ENCODE measurements around the gene ST8SIA4.
"Not testable (repeated sequence)": the region's sequence is repeated elsewhere in the genome, so short reads cannot be mapped to it uniquely, and the experiment has no call there.

Gene ST8SIA4

GRCh38 chr5:100787648-100788047 is 115.4 kb downstream of the ST8SIA4 start:
- no peak for TF ChIP-seq CTCF (IDR thresholded peaks at IDR 0.05)
- Mint-ChIP-seq H3K9me3 (peaks cover 21% of the 10 kb centered on the region), H3K4me3 (no peak overlapping the region), H3K4me1 (peaks cover 8% of the 10 kb centered on the region), H3K36me3 (ENCODE audit: low read depth) (no peaks in the 10 kb centered on the region), H3K27me3 (ENCODE audit: low read depth, poor library complexity) (no peaks in the 10 kb centered on the region), H3K27ac (no peak overlapping the region)
- DNase-seq: no peak

GRCh38 chr5:100785536-100785935 is 117.5 kb downstream of the ST8SIA4 start:
- not testable (repeated sequence) for H3K36me3 Mint-ChIP-seq (ENCODE audit: low read depth); H3K27me3 Mint-ChIP-seq (ENCODE audit: low read depth, poor library complexity); H3K4me3 Mint-ChIP-seq; H3K4me1 Mint-ChIP-seq; DNase-seq; H3K27ac Mint-ChIP-seq
- H3K9me3 Mint-ChIP-seq: peaks cover 21% of the 10 kb centered on the region

DNA sequence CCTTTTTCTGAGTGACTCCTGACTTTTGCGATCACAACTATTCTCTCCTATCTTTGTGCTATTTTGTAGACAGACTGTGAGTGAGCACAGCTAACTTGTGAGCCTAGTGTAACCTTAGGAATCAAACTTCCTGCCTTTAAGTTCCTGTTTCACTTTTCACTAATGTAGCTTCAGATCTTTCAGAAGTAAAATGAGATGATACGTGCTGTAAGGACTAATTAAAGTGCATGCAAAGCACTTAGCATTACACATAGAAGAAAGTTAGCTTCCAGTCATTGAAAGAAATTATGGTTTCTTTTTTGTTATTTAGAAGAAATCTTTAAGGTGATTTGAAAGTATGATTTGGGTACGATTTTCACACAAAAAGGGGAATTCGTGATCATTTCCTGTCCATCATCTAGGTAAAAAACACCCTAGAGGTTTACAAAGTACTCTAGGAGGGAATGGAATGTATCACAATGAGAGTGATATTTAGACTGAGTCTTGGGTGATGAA is 122.7 kb downstream of the ST8SIA4 start:
- no peaks in the 10 kb centered on the region for H3K36me3 Mint-ChIP-seq (ENCODE audit: low read depth)
- H3K9me3 Mint-ChIP-seq: peaks cover 18% of the 10 kb centered on the region
- H3K4me1 Mint-ChIP-seq: peaks cover 8% of the 10 kb centered on the region
- no peaks in the 10 kb centered on the region for H3K27me3 Mint-ChIP-seq (ENCODE audit: low read depth, poor library complexity)
- no peak overlapping the region for H3K27ac Mint-ChIP-seq
- TF ChIP-seq CTCF (IDR thresholded peaks at IDR 0.05): no peak
- H3K4me3 Mint-ChIP-seq: no peak overlapping the region
- no peak for DNase-seq

- Mint-ChIP-seq H3K4me1 (peaks cover 8% of the 10 kb centered on the region), H3K9me3 (peaks cover 16% of the 10 kb centered on the region), H3K36me3 (ENCODE audit: low read depth) (no peaks in the 10 kb centered on the region), H3K4me3 (no peak overlapping the region), H3K27ac (no peak overlapping the region), H3K27me3 (ENCODE audit: low read depth, poor library complexity) (no peaks in the 10 kb centered on the region)
- no peak for DNase-seq
- no peak for TF ChIP-seq CTCF (IDR thresholded peaks at IDR 0.05)
Observed at GRCh38 chr5:100779669-100780375, 123.3 kb downstream of the ST8SIA4 start.

DNA sequence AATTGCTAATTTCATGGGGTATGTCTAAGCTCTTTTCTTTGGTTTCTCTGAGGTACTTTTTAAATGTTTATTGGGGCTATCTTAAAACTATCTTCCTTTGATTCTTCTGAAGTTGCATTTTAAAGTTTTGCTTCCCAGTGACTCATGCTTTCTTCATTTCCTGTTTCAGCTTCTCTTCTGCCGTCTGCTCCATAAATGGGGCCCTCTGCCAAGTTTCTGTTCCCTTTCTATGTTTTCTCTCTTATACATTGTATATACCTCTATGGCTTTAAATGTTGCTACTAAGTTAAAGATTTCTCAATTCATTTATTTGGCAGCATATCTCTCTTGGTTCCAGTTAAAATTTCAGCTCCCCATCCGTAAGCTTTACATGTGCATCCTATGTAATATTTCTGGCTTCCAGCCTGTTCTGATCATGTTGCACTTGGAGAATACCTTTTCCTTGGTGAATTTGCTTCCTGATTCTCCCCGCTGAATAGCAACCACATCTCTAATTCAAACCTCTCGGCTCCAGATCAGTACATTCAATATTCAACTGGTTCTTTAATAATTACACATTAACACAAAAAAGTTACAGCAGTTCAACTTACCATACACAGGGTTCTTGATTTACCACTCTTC is 125.3 kb downstream of the ST8SIA4 start:
- no peak for TF ChIP-seq CTCF (IDR thresholded peaks at IDR 0.05)
- no peak for DNase-seq

GRCh38 chr5:100775533-100775855 is 127.6 kb downstream of the ST8SIA4 start:
- H3K36me3 Mint-ChIP-seq (ENCODE audit: low read depth): no peaks in the 10 kb centered on the region
- H3K9me3 Mint-ChIP-seq: peaks cover 6% of the 10 kb centered on the region
- H3K4me3 Mint-ChIP-seq: no peak overlapping the region
- DNase-seq: no peak
- no peak for TF ChIP-seq CTCF (IDR thresholded peaks at IDR 0.05)
- no peak overlapping the region for H3K27ac Mint-ChIP-seq
- no peaks in the 10 kb centered on the region for H3K27me3 Mint-ChIP-seq (ENCODE audit: low read depth, poor library complexity)
- peaks cover 20% of the 10 kb centered on the region for H3K4me1 Mint-ChIP-seq

More for the DNA sequence above, 125.3 kb downstream of the ST8SIA4 start:
- H3K27me3 Mint-ChIP-seq (ENCODE audit: low read depth, poor library complexity): no peaks in the 10 kb centered on the region
- peaks cover 8% of the 10 kb centered on the region for H3K4me1 Mint-ChIP-seq
- no peak overlapping the region for H3K4me3 Mint-ChIP-seq
- H3K9me3 Mint-ChIP-seq: peaks cover 6% of the 10 kb centered on the region
- H3K27ac Mint-ChIP-seq: no peak overlapping the region
- H3K36me3 Mint-ChIP-seq (ENCODE audit: low read depth): no peaks in the 10 kb centered on the region

Measured in nephron progenitor cell (in vitro differentiated cells).